ENCODE results near the gene CTDP1. TPM values are rescaled to one million over a fixed set of nuclear protein-coding genes. Genes with fewer than 3 reads are reported as not detected.

CTDP1 gene
- total and polyA plus RNA-seq, 9 of the 15 experiments (the other 6 are each of a cell fraction or from before 2014, with no cell fraction given) = 0.07 to 19.2 (median 4.0) TPM

DNA sequence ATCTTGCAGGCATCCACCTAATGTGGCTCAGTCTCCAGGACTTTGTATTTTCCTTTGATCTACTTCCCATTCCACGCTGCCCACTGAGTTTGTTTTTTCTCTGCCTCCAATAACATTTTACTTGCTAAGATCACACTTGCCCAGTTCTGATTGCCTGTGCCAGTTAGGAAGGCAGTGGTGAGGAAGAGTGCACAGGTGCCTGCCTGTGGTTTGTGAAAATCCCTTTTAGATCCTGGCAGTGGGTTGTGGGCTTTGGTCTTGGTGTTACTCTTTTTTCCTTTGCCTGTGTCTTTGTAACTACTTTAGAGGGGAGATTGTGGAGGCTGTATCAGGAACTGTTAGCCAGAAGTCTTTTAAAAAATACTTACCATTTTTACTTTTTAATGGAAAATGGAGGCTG is 81.3 kb downstream of the CTDP1 start (continued):
- no peak for TF ChIP-seq AFF1 (IDR thresholded peaks at IDR 0.05; ENCODE audit: low read depth in 1 of 2, partially characterized antibody in 2 of 2)
- no peak for TF ChIP-seq HNRNPUL1 (IDR thresholded peaks at IDR 0.05; ENCODE audit: low read length)
- TF ChIP-seq CBX2 (IDR thresholded peaks at IDR 0.05; ENCODE audit: insufficient read depth, low read length, poor library complexity, severe bottlenecking) = no peak
- TF ChIP-seq JUND (IDR thresholded peaks at IDR 0.05; ENCODE audit: borderline replicate concordance, low read depth, low read length) = no peak
- no peak for TF ChIP-seq JUND (tag; IDR thresholded peaks at IDR 0.05; ENCODE audit: borderline replicate concordance, low read depth, low read length)
- TF ChIP-seq ZBTB43 (CRISPR knock-in tag; IDR thresholded peaks at IDR 0.05) = no peak
